GM10248 (cell line): Measurements from ENCODE around the gene CSGALNACT2.

ENCODE experiments used
- CTCF ChIA-PET: fragments of 300-600 bp; sonication (Branson Sonifier 250); formaldehyde crosslinking; extraction: SDS; loops from one replicate; lab custom pipeline; 2021; ENCODE audit warnings: antibody characterized with exemption; lab: Yijun Ruan, JAX
- POLR2A ChIA-PET: fragments of 350-650 bp; sonication (Branson Sonifier 250); formaldehyde crosslinking; extraction: SDS; loops from one replicate; lab custom pipeline; 2020; ENCODE audit warnings: antibody characterized with exemption; lab: Yijun Ruan, JAX
- DNase-seq: peaks from one replicate; pipeline ENCODE4 v3.0.0; 2012; ENCODE audit errors: extremely low spot score
- CTCF ChIP-seq: IDR thresholded peaks from 2 replicates; pipeline ENCODE4 v1.5.1; 2012; ENCODE audit warnings: mild to moderate bottlenecking, low read depth; ENCODE audit errors: extremely low read depth, missing control alignments, control extremely low read depth

Gene CSGALNACT2

GRCh38 chr10:43204943-43205671 is 66.9 kb downstream of the CSGALNACT2 start:
- peak; percentile 83 for DNase-seq
- CTCF ChIA-PET, result interaction anchor here (1.0 to 3.8 kb wide), 23 partner anchors 9 to 377 kb away, joined by 3 to 33 read pairs (median 4); partner anchors contain the start of gene HNRNPF
- POLR2A ChIA-PET, result no interaction called here
- peak; percentile 90 for TF ChIP-seq CTCF

- no peak for TF ChIP-seq CTCF
- CTCF ChIA-PET, result interaction anchor here (1.0 to 3.8 kb wide), 14 partner anchors 9 to 253 kb away, joined by 3 to 33 read pairs (median 4); no protein-coding TSS in a partner anchor
- POLR2A ChIA-PET, result no interaction called here
- DNase-seq, result no peak
Measured at GRCh38 chr10:43205681-43206390, 67.6 kb downstream of the CSGALNACT2 start.

- ChIA-PET POLR2A (no interaction called here), CTCF (interaction anchor here (1.0 to 3.8 kb wide), 6 partner anchors 11 to 147 kb away, joined by 3 to 33 read pairs (median 6); no protein-coding TSS in a partner anchor)
- no peak for DNase-seq
- TF ChIP-seq CTCF, result no peak
Measured at GRCh38 chr10:43206391-43207235, 68.4 kb downstream of the CSGALNACT2 start.

GRCh38 chr10:43208147-43209073 is 70.2 kb downstream of the CSGALNACT2 start:
- ChIA-PET CTCF (no interaction called here), POLR2A (no interaction called here)
- no peak for TF ChIP-seq CTCF
- DNase-seq, result no peak

GRCh38 chr10:43209074-43209455 is 70.8 kb downstream of the CSGALNACT2 start:
- POLR2A ChIA-PET, result no interaction called here

More at GRCh38 chr10:43209074-43209455, 70.8 kb downstream of the CSGALNACT2 start:
- CTCF ChIA-PET, result no interaction called here
- DNase-seq, result no peak
- TF ChIP-seq CTCF, result no peak
